ENCODE data around the gene RGPD6.
"Not testable (repeated sequence)": the region's sequence is repeated elsewhere in the genome, so short reads cannot be mapped to it uniquely, and the experiment has no call there.

RGPD6 gene

DNA sequence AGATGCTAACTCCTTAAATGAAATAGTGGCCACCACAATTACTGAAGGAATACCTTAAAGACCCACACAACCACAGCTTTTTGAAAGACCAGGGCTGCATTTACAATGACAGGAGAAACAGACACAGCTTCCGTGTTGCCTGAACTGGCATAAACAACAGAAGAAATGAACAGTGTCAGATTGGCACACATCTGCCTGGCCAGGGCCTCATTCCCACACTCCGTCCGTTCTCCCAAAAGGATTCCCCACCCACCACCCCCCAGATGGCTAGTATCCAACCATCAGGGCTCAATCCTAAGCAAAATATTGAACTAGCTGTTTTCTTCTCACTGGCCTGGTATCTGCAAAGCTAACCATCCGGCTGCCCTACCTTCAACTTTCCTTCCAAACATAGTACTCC is 96.9 kb downstream of the RGPD6 start:
- not testable (repeated sequence) for DNase-seq

DNA sequence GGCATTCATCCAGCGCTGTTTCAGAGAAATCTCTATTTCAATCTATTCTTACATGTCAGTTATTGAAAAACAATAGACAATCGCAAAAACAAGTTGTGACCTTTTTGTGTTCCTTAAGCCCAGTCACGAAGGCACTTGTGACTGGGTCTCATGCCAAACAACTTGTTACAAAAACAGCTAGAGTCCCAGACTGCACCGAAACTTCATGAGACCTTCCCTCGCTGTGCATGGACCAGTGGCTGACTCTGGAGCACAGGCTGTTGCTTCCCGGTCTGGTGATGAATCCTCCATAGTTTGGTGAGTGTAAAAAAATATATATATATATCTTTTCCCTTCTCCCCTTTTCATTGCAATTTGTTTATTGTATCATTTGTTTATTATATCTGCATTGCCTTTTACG is 99.7 kb downstream of the RGPD6 start:
- DNase-seq = not testable (repeated sequence)

DNA sequence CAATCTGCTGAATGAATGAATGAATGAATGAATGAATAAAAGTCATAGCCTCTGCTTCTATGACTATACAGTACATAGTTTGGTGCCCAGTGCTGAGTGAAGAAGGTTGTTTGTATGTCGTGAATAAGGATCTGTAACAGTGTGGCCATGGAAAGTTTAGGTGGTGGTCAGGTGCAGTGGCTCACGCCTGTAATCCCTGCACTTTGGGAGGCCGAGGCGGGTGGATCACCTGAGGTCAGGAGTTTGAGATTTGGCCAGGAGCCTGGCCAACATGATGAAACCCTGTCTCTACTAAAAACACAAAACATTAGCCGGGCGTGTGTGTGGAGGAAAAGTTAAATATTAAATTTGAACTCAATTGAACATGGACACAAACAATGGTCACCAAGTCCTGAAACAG is 100.1 kb downstream of the RGPD6 start:
- DNase-seq = not testable (repeated sequence)

DNA sequence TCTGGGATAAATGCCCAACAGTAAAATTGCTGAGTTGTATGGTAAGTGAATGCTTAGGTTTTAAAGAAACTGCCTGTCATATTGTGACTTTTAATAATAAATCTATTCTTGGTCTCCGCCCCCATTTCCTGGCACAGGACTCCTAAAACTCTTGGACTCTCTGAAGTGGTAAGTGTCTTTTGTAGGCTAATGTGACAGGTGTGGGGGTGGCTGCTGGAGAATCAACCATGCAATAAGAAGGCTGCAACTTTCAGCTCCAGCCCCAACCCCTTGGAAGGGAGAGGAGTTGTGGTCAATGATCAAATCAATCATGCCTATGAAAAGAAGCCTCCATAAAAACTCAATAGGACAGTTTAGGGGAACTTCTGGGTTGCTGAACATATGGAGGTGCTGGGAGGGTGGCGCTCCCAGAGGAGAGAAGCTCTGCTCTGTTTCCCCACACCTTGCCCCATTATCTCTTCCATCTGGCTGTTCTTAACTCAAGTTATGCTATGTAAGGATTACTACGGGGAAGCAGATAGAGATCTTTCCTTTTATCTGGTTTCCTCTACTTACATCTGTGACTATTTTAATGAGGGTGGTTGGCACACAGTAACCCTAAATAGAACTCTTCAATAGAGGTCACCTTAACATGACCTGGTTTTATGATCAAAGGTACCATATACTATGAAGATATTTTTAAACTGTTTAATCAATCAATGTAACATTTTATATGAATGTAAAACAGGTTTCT is 101.2 kb downstream of the RGPD6 start:
- not testable (repeated sequence) for DNase-seq

DNA sequence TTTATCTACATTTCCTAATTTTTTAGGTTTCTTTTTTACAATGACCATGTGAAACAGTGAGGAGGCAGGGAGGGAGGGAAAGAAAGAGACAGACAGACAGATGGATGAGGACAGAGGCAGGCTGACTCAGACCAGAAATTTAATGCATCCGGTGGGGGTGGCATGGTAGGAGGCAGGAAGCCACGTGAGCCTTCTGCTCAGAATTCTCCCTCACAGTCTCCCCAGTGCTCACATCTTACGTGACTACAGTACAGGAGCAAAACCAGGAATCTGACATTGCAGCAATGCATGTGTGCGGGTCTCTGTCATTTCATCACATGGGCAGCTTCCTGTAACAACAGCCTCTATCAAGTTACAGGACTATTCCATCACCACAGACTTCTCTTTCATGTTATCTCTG is 102.1 kb downstream of the RGPD6 start:
- not testable (repeated sequence) for DNase-seq

DNA sequence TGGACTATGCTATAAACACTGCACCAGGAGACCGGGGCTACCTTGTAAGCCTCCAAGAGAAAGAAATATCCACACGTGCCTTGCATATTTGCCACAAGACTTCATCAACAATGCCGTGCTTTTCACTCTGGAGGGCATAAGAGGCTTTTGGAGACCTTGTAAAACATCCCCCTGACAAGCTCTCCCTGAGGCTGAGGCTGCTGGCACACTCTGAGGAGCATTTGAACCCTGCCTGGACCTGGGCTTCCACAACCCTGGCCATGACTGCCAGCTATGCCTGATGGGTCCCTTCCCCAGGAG is 104.0 kb downstream of the RGPD6 start:
- not testable (repeated sequence) for DNase-seq

DNA sequence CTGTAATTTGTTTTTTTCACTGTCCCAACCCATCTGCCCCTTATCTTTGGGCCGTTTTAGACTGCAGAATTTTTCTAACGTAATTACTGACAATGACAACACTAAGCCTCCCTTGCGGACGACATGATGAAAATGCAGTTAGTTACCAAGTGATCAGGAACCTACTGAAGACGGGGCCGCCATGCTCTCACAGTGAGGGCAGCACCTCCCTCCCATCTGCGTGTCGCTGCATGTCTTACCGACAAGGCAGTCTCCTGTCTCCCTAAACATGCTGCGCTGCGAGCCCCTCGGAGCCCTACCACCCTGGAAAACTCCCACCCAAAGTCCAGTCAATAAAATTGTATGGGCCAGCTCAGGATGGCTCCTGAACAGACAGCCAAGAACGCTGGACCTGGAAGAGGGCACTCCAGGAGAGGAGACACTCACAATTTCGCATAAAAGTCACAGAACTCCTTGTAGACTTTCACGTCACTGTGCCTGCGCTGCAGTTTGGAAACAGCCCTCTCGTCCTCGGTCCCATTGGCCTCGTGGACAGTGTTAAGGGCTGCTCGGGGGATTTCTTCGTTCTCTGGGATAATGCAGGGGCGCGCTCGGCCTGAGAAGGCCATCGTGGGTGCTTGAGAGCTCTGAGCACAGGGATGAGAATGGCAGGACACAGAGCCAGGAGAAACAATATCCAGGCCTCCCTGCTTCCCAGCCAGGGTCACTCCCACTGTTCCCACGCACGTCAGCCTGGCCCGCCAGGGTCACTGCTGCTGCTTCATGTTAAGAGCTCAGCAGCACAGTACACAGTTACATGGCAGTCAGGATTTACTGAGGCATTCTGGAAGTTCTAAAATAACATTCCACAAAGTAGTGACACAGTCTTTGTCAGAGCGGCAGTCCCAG is 104.6 kb downstream of the RGPD6 start, which contains the start of gene LIMS4:
TSS of gene LIMS4 (minus strand) at position 646 of the 888 bp plus-strand sequence. CDS start at position 608, 38 bp downstream.
- DNase-seq = not testable (repeated sequence)

DNA sequence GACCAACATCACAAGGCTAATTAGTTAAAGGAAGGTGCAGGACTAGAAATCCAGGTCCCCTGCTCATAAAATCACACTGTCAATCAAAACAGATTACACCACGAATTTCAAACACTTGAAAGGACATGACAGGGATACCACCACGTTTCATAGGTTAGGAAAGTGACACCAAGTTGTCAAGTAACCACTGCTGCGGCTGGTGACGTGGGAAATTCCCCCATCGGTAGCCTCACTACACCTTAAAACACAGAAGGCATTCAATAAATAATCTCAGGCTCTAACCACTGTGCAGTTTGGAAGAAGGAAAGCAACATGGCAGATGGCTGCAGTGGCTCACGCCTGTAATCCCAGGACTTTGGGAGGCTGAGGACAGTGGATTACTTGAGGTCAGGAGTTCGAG is 108.1 kb downstream of the RGPD6 start:
- not testable (repeated sequence) for DNase-seq

DNA sequence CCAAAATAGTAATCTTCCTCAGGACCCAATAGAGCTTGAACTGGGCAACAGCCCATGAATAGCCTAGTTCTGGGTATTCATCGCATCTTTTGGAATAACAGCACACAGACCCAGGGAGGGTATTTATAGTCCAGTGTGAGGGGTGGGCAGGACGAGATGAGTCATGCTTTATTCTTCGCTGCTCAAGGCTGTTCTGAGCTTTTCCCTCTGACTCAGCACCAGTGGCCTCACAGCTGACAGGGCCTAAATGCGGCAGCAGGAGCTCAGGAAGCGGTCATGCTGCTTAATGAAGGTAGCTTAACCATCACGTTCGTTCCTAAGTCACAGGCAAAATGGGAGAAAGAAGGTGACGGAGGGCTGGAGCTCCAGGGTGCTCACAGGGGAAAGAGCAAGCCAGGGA is 111.7 kb downstream of the RGPD6 start:
- not testable (repeated sequence) for DNase-seq
